SU-DHL-6 (cell line): ENCODE measurements around the gene SLC5A10.

Experiments
- EZH2phosphoT487 ChIP-seq: fragments of 200-600 bp; sonication (generic), shearing (Covaris generic); conservative IDR thresholded peaks from 2 replicates; pipeline ENCODE4 v1.6.1; 2018; ENCODE audit warnings: mild to moderate bottlenecking, antibody characterized with exemption, low read length, moderate library complexity, mixed read lengths
- TF ChIP-seq, protein P1 (sequence below): fragments of 200-600 bp; sonication (generic); IDR thresholded peaks from one replicate; pipeline ENCODE4 v1.5.1; 2017; ENCODE audit warnings: antibody characterized with exemption, mild to moderate bottlenecking, low read length, moderate library complexity; ENCODE audit not compliant: insufficient read depth, poor library complexity, severe bottlenecking

DNA sequence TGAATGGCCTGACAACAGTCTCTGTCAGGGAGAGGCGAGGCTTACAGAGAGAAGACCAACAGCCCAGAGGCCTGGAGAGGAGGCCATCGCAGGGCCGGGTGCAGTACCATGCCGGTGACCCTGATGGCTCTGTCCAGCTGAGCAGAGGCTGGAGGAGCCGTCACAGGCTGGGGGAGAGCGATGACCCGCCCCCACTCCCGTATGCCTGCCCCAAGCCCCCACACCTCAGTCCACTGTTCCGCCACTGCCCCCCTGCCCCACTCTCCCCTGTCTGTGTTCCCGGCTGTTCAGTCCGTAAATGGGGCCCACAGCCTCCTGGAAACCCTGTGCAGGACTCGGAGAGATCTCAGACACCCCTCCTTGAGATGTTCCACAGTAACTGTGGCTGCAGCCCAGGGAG, 65.4 kb downstream of the SLC5A10 start:
- TF ChIP-seq EZH2phosphoT487, result no peak
- TF ChIP-seq, protein P1, sequence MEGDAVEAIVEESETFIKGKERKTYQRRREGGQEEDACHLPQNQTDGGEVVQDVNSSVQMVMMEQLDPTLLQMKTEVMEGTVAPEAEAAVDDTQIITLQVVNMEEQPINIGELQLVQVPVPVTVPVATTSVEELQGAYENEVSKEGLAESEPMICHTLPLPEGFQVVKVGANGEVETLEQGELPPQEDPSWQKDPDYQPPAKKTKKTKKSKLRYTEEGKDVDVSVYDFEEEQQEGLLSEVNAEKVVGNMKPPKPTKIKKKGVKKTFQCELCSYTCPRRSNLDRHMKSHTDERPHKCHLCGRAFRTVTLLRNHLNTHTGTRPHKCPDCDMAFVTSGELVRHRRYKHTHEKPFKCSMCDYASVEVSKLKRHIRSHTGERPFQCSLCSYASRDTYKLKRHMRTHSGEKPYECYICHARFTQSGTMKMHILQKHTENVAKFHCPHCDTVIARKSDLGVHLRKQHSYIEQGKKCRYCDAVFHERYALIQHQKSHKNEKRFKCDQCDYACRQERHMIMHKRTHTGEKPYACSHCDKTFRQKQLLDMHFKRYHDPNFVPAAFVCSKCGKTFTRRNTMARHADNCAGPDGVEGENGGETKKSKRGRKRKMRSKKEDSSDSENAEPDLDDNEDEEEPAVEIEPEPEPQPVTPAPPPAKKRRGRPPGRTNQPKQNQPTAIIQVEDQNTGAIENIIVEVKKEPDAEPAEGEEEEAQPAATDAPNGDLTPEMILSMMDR, result no peak
